Raji (cell line): ENCODE measurements around the gene HNRNPUL2.
A peak's percentile ranks its signal among the peaks of the same experiment; 100 is the strongest.

Source experiments
- POLR2A ChIP-seq: IDR thresholded peaks from 2 replicates; pipeline ENCODE4 v1.6.1; 2011; ENCODE audit warnings: low read depth, low read length, control low read depth; ENCODE audit not compliant: insufficient read depth

Gene HNRNPUL2

GRCh38 chr11:62680825-62681240 is 46.4 kb downstream of the HNRNPUL2 start:
- TF ChIP-seq POLR2A: peak; percentile 37; the same call in 1 of the 2 replicates

- TF ChIP-seq POLR2A: peak; percentile 78
Observed at GRCh38 chr11:62678770-62679696, 48.2 kb downstream of the HNRNPUL2 start, which contains the start of gene UBXN1. Gene UBXN1 (minus strand): TSS chr11:62679073. CDS start chr11:62678923, 150 bp downstream.

- TF ChIP-seq POLR2A: no peak
Observed at GRCh38 chr11:62678433-62678769, 48.9 kb downstream of the HNRNPUL2 start.

DNA sequence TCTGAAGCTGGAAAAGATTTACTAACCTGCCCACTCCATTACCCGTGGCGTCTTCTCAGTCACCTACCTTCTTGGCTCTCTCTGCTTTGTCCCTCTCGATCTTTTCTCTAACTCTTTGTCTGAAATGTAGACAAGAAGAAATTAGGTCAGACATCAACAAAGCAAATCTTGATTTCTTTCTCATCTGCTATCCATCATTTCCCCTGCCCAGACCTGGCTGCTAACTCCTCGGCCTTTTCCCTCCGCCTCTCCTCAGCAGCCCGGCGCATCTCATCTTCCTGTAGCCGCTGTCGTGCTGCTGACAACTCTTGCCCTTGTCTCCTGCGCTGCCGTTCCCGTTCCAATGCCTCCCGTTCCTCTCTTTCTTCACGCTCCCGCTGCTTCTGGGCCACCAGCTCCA is 49.5 kb downstream of the HNRNPUL2 start:
- no peak for TF ChIP-seq POLR2A

DNA sequence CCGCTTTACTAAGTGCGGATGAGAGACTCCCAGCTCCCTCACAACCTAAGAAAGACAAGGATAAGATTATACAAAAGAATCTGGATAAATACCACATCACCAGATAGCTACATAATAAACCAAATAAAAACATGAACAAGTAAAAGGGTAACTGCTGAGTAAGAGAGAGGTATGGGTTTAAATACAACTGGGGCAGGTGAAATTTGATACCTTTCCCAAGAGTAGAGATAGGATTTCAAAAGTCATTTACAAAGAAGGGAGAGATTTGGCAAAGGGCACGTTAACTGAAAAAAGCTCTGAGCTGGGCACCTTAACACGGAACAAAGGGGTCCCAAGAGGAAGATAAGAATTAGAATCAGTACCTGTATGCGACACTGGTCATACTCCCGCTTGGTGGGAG is 50.1 kb downstream of the HNRNPUL2 start:
- no peak for TF ChIP-seq POLR2A

- no peak for TF ChIP-seq POLR2A
Observed at GRCh38 chr11:62676698-62677097, 50.6 kb downstream of the HNRNPUL2 start.

- TF ChIP-seq POLR2A: 0 out of 2 replicates have a peak, but pooled peaks have one; percentile 3
Observed at GRCh38 chr11:62673196-62673525, 54.1 kb downstream of the HNRNPUL2 start.

DNA sequence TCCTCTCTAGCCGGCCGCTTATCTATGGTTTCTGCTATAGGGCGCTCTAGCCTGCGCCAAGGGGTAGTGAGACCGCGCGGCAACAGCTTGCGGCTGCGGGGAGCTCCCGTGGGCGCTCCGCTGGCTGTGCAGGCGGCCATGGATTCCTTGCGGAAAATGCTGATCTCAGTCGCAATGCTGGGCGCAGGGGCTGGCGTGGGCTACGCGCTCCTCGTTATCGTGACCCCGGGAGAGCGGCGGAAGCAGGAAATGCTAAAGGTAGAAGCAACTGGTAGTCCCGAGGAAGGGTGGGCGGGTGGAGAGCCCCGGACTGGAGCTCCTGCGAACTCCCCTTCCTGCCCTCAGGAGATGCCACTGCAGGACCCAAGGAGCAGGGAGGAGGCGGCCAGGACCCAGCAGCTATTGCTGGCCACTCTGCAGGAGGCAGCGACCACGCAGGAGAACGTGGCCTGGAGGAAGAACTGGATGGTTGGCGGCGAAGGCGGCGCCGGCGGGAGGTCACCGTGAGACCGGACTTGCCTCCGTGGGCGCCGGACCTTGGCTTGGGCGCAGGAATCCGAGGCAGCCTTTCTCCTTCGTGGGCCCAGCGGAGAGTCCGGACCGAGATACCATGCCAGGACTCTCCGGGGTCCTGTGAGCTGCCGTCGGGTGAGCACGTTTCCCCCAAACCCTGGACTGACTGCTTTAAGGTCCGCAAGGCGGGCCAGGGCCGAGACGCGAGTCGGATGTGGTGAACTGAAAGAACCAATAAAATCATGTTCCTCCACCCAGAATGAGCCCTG is 55.5 kb downstream of the HNRNPUL2 start, which contains the start of the genes LBHD1 and UQCC3:
Gene LBHD1, minus strand, starts transcription at position 660 of the 782 bp plus-strand sequence. CDS start 2,236 bp downstream, outside the sequence.
Gene UQCC3, plus strand, starts transcription at position 66 of the 782 bp plus-strand sequence. Its CDS starts 73 bp downstream, at position 139.
- peak; percentile 87 for TF ChIP-seq POLR2A

GRCh38 chr11:62671236-62671607 is 56.0 kb downstream of the HNRNPUL2 start:
- TF ChIP-seq POLR2A: no peak

DNA sequence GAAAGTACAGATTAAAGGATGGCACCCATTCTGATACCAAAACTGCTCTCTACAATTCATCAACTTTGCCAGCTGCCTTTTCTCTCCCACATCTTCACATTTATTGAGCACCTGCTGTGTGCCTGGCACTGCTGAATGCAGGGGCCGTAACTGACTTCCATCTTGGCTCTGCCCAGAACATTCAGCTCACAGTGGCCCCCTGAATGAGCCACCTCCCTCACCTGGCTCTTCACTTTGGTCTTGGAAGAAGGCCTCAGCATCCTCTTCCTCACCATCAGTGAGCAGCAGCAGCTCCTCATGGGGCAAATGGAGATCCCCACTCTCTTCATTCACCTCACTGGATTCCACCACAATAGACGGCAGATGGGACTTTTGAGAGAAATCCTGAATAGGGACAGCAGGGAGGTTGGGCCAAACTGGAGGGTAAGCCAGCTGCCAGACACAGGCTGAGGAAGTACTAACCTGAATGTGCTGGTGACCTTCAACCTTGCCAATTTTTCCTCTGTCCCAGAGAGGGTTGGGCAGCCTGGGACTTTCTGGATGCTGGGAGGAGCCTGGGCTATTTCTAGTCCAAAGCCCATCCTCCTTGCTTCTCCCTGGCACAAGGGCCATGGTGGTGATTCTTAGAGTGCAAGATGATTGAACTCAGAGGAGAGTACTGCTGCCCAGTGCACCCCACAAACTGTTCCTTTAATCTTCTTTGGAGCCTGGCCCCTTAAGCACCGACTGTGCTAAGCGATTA is 57.7 kb downstream of the HNRNPUL2 start:
- peak; percentile 43; the same call in 1 of the 2 replicates for TF ChIP-seq POLR2A

- TF ChIP-seq POLR2A: peak; percentile 36; the same call in 1 of the 2 replicates
Observed at GRCh38 chr11:62667460-62667859, 59.8 kb downstream of the HNRNPUL2 start.

- peak; percentile 69 for TF ChIP-seq POLR2A
Observed at GRCh38 chr11:62666259-62666926, 60.9 kb downstream of the HNRNPUL2 start.

DNA sequence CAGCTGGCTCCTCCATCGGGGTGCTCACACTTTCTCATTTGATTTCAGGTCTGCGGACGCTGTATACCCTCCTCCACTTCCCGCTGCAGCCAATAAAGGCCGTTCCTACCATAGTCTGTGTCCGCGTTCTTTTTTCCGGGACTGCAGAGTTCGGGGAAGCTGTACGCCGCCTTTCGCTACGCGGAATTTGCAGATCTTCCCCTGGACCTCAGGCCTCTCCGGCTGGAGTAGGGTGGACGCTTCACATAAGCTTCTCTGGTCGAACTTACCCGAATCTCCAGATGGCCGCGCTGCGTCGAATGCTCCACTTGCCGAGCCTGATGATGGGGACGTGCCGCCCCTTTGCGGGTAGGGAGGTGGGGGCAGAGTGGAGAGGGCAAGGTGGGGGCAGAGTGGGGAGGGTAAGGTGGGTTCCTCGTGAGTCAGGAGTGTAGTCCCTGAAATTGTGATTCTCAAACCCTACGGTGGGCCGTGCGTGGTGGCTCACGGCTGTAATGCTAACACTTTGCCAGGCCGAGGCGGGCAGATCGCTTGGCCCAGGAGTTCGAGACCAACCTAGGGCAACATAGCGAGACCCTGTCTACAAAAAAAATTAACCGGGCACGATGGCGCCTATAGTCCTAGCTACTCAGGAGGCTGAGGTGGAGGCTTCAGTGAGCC is 61.5 kb downstream of the HNRNPUL2 start:
- no peak; the same call in 1 of the 2 replicates for TF ChIP-seq POLR2A
